ENCODE measurements around the gene GUCD1. TPM values are rescaled to one million over a fixed set of nuclear protein-coding genes. Genes with fewer than 3 reads are reported as not detected.
"Not testable (repeated sequence)": the region's sequence is repeated elsewhere in the genome, so short reads cannot be mapped to it uniquely, and the experiment has no call there.

Gene GUCD1
- total RNA-seq, 1 experiment from 2014 or later: 48.7 TPM

DNA sequence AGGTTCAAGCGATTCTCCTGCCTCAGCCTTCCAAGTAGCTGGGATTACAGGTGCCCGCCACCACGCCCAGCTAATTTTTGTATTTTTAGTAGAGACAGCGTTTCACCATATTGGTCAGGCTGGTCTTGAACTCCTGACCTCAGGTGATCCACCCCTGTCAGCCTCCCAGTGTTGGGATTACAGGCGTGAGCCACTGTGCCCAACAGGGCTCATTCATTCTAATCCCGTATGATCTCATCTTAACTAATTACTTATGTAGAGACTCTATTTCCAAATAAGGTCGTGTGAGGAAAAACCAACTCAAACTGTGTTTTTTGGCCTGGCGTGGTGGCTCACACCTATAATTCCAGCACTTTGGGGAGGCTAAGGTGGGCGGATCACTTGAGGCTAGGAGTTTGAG lies 42.1 kb upstream of the GUCD1 start:
- H4K20me1 ChIP-seq (ENCODE audit: insufficient read depth); H3K27ac ChIP-seq (ENCODE audit: low read depth, low read length); H3K36me3 ChIP-seq (ENCODE audit: control insufficient read depth in 1 of 2, insufficient read depth in 2 of 2, low read length in 2 of 2); H2AFZ ChIP-seq (ENCODE audit: low read depth, low read length, poor library complexity, severe bottlenecking); RAD21 ChIA-PET (ENCODE audit: low non-redundant PET in 1 of 2, low total read pairs in 2 of 2, uncharacterized antibody in 2 of 2, unreplicated experiment in 2 of 2); ATAC-seq; H3K27me3 ChIP-seq (ENCODE audit: insufficient read depth, low read length); intact Hi-C loops (cut with micrococcal nuclease); BruUV-seq (replicated peaks); H3K79me2 ChIP-seq (ENCODE audit: insufficient read depth, low read length); H3K9ac ChIP-seq (ENCODE audit: low read length); CTCF ChIA-PET; H3K9me2 ChIP-seq (ENCODE audit: insufficient read depth); H3K4me2 ChIP-seq (ENCODE audit: low read length); H3K9me3 ChIP-seq (ENCODE audit: control insufficient read depth in 1 of 2, insufficient read depth in 1 of 2, low read depth in 1 of 2, low read length in 2 of 2); POLR2A ChIA-PET; H3K4me3 ChIP-seq (replicated peaks in 1 of 2; ENCODE audit: low read depth in 1 of 2, low read length in 2 of 2); DNase-seq (ENCODE audit: low read depth, low spot score): not testable (repeated sequence)
- H3K4me1 ChIP-seq (ENCODE audit: control insufficient read depth in 1 of 2, insufficient read depth in 2 of 2, low read length in 2 of 2): peaks cover 22 to 33% of the 10 kb centered on the region in 2 experiments

DNA sequence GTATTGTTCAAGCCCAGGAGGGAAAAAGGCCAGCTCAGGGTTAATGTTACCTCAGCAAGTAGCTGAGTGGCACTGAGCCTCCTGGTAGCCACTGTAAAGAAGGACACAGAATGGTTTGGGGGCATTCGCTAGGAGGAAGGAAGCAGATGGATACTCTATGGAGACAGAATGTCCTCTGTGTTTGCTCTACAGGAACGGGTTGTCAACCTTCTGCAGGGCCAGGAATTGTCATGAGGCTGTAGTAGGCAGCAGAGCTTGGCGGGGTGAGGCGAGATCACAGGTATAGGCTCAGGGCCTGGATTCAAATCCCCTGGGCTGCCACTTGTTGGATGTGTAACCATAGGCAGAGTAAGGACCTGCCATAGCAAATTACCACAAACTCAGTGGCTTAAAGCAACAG lies 40.9 kb upstream of the GUCD1 start:
- intact Hi-C loops (cut with micrococcal nuclease): no loop called here
- Histone ChIP-seq H3K27ac (ENCODE audit: low read depth, low read length) (no peak overlapping the region), H3K4me1 (ENCODE audit: control insufficient read depth in 1 of 2, insufficient read depth in 2 of 2, low read length in 2 of 2) (peaks cover 11 to 24% of the 10 kb centered on the region in 2 experiments), H3K9ac (ENCODE audit: low read length) (no peak overlapping the region), H3K4me2 (ENCODE audit: low read length) (no peak overlapping the region), H4K20me1 (ENCODE audit: insufficient read depth) (no peaks in the 10 kb centered on the region), H3K9me3 (ENCODE audit: control insufficient read depth in 1 of 2, insufficient read depth in 1 of 2, low read depth in 1 of 2, low read length in 2 of 2) (no peaks in the 10 kb centered on the region), H3K27me3 (ENCODE audit: insufficient read depth, low read length) (no peaks in the 10 kb centered on the region), H2AFZ (ENCODE audit: low read depth, low read length, poor library complexity, severe bottlenecking) (no peak overlapping the region), H3K36me3 (ENCODE audit: control insufficient read depth in 1 of 2, insufficient read depth in 2 of 2, low read length in 2 of 2) (no peaks in the 10 kb centered on the region), H3K9me2 (ENCODE audit: insufficient read depth) (no peaks in the 10 kb centered on the region), H3K79me2 (ENCODE audit: insufficient read depth, low read length) (no peaks in the 10 kb centered on the region), H3K4me3 (replicated peaks in 1 of 2; ENCODE audit: low read depth in 1 of 2, low read length in 2 of 2) (no peak overlapping the region)
- no peak for DNase-seq (ENCODE audit: low read depth, low spot score)
- no peak for ATAC-seq
- no TSS peak for BruUV-seq (replicated peaks)
- RAD21 ChIA-PET (ENCODE audit: low non-redundant PET in 1 of 2, low total read pairs in 2 of 2, uncharacterized antibody in 2 of 2, unreplicated experiment in 2 of 2): no interaction called here
- CTCF ChIA-PET: no interaction called here
- POLR2A ChIA-PET: no interaction called here
- TF ChIP-seq EZH2phosphoT487 (IDR thresholded peaks at IDR 0.05; ENCODE audit: borderline replicate concordance) (no peak), EZH2 (IDR thresholded peaks at IDR 0.05) (no peak), CEBPB (IDR thresholded peaks at IDR 0.05; ENCODE audit: low read depth) (no peak), POLR2AphosphoS5 (IDR thresholded peaks at IDR 0.05; ENCODE audit: low read depth, low read length) (no peak), TCF7L2 (IDR thresholded peaks at IDR 0.05; ENCODE audit: borderline replicate concordance, extremely low read depth, insufficient read depth, insufficient read length) (no peak), POLR2A (IDR thresholded peaks at IDR 0.05; ENCODE audit: borderline replicate concordance, extremely low read depth, insufficient read depth, insufficient read length) (no peak), ZFX (IDR thresholded peaks at IDR 0.05) (no peak), FOSL1 (IDR thresholded peaks at IDR 0.05; ENCODE audit: low read depth) (no peak), JUND (IDR thresholded peaks at IDR 0.05) (no peak)
- TF ChIP-seq, protein P1, sequence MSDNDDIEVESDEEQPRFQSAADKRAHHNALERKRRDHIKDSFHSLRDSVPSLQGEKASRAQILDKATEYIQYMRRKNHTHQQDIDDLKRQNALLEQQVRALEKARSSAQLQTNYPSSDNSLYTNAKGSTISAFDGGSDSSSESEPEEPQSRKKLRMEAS (IDR thresholded peaks at IDR 0.05): no peak
- TF ChIP-seq, protein P2, sequence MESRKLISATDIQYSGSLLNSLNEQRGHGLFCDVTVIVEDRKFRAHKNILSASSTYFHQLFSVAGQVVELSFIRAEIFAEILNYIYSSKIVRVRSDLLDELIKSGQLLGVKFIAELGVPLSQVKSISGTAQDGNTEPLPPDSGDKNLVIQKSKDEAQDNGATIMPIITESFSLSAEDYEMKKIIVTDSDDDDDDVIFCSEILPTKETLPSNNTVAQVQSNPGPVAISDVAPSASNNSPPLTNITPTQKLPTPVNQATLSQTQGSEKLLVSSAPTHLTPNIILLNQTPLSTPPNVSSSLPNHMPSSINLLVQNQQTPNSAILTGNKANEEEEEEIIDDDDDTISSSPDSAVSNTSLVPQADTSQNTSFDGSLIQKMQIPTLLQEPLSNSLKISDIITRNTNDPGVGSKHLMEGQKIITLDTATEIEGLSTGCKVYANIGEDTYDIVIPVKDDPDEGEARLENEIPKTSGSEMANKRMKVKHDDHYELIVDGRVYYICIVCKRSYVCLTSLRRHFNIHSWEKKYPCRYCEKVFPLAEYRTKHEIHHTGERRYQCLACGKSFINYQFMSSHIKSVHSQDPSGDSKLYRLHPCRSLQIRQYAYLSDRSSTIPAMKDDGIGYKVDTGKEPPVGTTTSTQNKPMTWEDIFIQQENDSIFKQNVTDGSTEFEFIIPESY (IDR thresholded peaks at IDR 0.05; ENCODE audit: extremely low read depth, insufficient replicate concordance, low read length): no peak
